A673 (cell line): ENCODE results near the gene TELO2. TPM values are rescaled to one million over a fixed set of nuclear protein-coding genes. Genes with fewer than 3 reads are reported as not detected.

ENCODE experiments used
- BruUV-seq: library from RNA; stranded (reverse); fragments of 400-500 nt; replicated peaks from 2 replicates; lab custom pipeline; 2021; lab: Mats Ljungman, UMichigan
- CTCF ChIA-PET: fragments of 300-600 bp; sonication (Branson Sonifier 250); formaldehyde crosslinking; loops from one replicate; lab custom pipeline; 2022; ENCODE audit warnings: antibody characterized with exemption; lab: Charles Lee
- POLR2A ChIA-PET: fragments of 300-600 bp; sonication (Branson Sonifier 250); formaldehyde crosslinking; loops from one replicate; lab custom pipeline; 2022; ENCODE audit warnings: antibody characterized with exemption; ENCODE audit not compliant: low non-redundant PET; lab: Charles Lee
- DNase-seq: peaks from one replicate; pipeline ENCODE4 v3.0.0-alpha.2; 2015; ENCODE audit warnings: low spot score
- H3K27ac ChIP-seq: fragments of 200-600 bp; sonication (generic); 2 replicates; pipeline ENCODE4 v1.5.1; 2016; ENCODE audit warnings: mixed run types, low read depth, mild to moderate bottlenecking, mixed read lengths, antibody characterized with exemption, low read length; ENCODE audit not compliant: poor library complexity, severe bottlenecking
- H3K27me3 ChIP-seq: fragments of 200-600 bp; sonication (generic); replicated peaks from 2 replicates; pipeline ENCODE4 v1.6.1; 2017; ENCODE audit warnings: mixed run types, low read depth, mild to moderate bottlenecking, mixed read lengths, antibody characterized with exemption, low read length; ENCODE audit not compliant: insufficient read depth, poor library complexity
- H3K36me3 ChIP-seq: fragments of 200-600 bp; sonication (generic); 2 replicates; pipeline ENCODE4 v1.6.1; 2016; ENCODE audit warnings: mixed run types, mild to moderate bottlenecking, mixed read lengths, antibody characterized with exemption, low read length; ENCODE audit not compliant: insufficient read depth, poor library complexity, severe bottlenecking
- H3K4me1 ChIP-seq: fragments of 200-600 bp; sonication (generic); 2 replicates; pipeline ENCODE4 v1.6.1; 2017; ENCODE audit warnings: mixed run types, mild to moderate bottlenecking, mixed read lengths, antibody characterized with exemption, low read length; ENCODE audit not compliant: insufficient read depth, poor library complexity, severe bottlenecking
- H3K4me3 ChIP-seq: fragments of 200-600 bp; sonication (generic); 2 replicates; pipeline ENCODE4 v1.5.1; 2016; ENCODE audit warnings: low read depth, mixed run types, mild to moderate bottlenecking, mixed read lengths, low read length; ENCODE audit not compliant: poor library complexity, severe bottlenecking
- H3K9me3 ChIP-seq: fragments of 200-600 bp; sonication (generic); 2 replicates; pipeline ENCODE4 v1.6.1; 2016; ENCODE audit warnings: mixed run types, low read depth, mild to moderate bottlenecking, mixed read lengths, antibody characterized with exemption, low read length; ENCODE audit not compliant: poor library complexity, severe bottlenecking
- EZH2 ChIP-seq: fragments of 200-600 bp; sonication (generic); IDR thresholded peaks from 2 replicates; pipeline ENCODE4 v1.6.1; 2017; ENCODE audit warnings: borderline replicate concordance, low read depth, mild to moderate bottlenecking, mixed read lengths, antibody characterized with exemption, low read length; ENCODE audit not compliant: poor library complexity, severe bottlenecking
- intact Hi-C: fragments of 100-400 bp; cut with micrococcal nuclease; formaldehyde crosslinking; loops from one replicate; pipeline ENCODE4 v1.10.0; 2022; ENCODE audit not compliant: unreplicated experiment
- total RNA-seq: library from RNA; stranded (reverse); gene quantifications from 2 replicates; pipeline ENCODE4 v1.2.3, GENCODE V29; 2021
- TF ChIP-seq, protein P1 (sequence below): fragments of 300-800, 200-600 bp; sonication (generic); conservative IDR thresholded peaks from 2 replicates; pipeline ENCODE4 v1.5.1; 2017; ENCODE audit warnings: low read depth, mild to moderate bottlenecking, antibody characterized with exemption, low read length, moderate library complexity, mixed read lengths

Gene TELO2
- total RNA-seq, 1 experiment from 2014 or later = 67.0 TPM

DNA sequence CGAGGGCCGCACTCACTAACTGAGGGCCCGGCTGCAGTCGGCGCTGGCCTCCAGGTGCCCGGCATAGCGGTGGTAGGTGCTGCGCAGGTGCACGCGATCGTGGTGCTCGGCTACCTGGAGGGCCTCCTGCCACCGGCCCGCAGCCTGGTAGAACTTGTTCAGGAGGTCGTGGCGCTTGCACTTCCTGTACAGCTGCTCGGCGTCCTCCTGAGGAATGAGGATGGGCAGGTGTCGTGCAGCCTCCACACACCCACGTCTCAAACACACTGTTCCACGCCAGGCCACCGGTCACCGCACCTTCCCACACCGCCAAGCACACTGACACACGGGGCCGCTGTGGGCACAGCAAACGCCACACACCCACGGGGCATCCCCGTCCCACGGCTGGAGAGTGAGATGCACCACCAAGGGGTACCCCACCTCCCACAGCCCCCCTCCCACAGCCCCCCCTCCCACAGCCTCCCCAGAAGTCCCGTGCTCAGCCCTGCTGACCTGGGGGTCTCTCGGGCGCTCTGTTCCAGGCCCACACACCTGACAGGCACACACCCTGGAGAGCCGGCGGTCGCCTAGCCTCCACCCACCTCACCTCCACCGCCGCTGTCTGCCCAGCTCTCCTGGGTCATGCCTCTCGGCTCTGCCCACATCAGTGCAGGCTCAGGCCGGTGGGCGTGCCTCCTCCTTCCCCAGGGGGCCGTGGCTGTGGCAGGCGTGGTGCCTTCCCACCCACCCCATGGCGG, 32.9 kb downstream of the TELO2 start:
- H3K27ac ChIP-seq = no peak overlapping the region
- H3K4me1 ChIP-seq = no peaks in the 10 kb centered on the region
- DNase-seq = no peak
- H3K27me3 ChIP-seq = no peaks in the 10 kb centered on the region
- intact Hi-C loops = no loop called here
- no peak overlapping the region for H3K4me3 ChIP-seq
- TF ChIP-seq, protein P1, sequence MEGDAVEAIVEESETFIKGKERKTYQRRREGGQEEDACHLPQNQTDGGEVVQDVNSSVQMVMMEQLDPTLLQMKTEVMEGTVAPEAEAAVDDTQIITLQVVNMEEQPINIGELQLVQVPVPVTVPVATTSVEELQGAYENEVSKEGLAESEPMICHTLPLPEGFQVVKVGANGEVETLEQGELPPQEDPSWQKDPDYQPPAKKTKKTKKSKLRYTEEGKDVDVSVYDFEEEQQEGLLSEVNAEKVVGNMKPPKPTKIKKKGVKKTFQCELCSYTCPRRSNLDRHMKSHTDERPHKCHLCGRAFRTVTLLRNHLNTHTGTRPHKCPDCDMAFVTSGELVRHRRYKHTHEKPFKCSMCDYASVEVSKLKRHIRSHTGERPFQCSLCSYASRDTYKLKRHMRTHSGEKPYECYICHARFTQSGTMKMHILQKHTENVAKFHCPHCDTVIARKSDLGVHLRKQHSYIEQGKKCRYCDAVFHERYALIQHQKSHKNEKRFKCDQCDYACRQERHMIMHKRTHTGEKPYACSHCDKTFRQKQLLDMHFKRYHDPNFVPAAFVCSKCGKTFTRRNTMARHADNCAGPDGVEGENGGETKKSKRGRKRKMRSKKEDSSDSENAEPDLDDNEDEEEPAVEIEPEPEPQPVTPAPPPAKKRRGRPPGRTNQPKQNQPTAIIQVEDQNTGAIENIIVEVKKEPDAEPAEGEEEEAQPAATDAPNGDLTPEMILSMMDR = no peak
- TF ChIP-seq EZH2 = no peak
- CTCF ChIA-PET = no interaction called here
- POLR2A ChIA-PET = no interaction called here
- H3K9me3 ChIP-seq = no peaks in the 10 kb centered on the region
- no TSS peak for BruUV-seq
- H3K36me3 ChIP-seq = no peaks in the 10 kb centered on the region

DNA sequence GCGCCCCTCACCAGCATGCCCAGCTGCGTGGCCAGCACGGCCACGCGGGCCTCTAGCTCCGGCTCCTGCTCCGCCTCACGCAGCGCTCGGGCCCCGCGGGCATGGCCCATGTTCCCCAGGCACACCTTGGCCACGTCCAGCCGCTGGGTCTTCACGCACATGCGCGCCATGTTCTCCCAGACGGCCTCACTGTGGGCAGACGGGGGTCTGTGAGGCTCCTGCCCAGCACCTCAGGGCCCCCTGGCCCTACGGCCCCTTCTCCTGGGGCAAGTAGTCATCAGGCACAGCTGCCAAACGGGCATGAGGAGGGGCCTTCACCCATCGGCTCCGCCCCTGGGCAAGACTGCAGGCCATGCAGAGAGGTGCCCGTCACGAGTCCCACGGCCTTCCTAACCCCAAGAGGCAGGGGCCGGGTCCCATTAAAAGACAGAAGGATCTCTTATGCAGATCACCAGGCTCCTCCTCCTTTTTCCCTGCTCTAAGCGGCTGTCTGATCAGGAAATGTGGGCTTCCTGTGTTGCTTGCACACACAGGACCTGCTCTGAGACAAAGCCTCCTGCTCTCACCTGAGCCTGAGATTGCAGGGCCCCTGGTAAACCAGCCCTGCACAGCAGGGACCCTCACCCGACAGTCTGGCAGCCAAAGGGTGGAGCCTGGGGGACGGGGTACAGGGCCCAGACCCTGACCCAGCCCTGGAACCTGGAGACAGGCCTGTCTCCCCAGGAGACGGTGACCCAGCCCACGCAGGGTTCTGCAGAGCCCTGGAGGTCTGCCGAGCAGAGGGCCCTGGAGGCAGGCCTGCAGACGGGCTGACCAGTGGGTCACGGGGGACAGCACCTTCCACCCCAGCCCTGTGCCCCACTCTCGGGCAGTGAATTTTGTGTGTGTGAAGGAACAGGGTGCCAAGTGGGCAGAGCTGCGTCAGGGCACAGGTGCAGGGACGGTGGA, 33.7 kb downstream of the TELO2 start:
- Histone ChIP-seq H3K27ac (no peak overlapping the region), H3K9me3 (no peaks in the 10 kb centered on the region), H3K27me3 (no peaks in the 10 kb centered on the region), H3K36me3 (no peaks in the 10 kb centered on the region), H3K4me1 (no peaks in the 10 kb centered on the region), H3K4me3 (no peak overlapping the region)
- TF ChIP-seq EZH2 = no peak
- TF ChIP-seq, protein P1 = no peak
- BruUV-seq = no TSS peak
- DNase-seq = no peak
- POLR2A ChIA-PET = no interaction called here
- CTCF ChIA-PET = no interaction called here
- intact Hi-C loops = no loop called here

DNA sequence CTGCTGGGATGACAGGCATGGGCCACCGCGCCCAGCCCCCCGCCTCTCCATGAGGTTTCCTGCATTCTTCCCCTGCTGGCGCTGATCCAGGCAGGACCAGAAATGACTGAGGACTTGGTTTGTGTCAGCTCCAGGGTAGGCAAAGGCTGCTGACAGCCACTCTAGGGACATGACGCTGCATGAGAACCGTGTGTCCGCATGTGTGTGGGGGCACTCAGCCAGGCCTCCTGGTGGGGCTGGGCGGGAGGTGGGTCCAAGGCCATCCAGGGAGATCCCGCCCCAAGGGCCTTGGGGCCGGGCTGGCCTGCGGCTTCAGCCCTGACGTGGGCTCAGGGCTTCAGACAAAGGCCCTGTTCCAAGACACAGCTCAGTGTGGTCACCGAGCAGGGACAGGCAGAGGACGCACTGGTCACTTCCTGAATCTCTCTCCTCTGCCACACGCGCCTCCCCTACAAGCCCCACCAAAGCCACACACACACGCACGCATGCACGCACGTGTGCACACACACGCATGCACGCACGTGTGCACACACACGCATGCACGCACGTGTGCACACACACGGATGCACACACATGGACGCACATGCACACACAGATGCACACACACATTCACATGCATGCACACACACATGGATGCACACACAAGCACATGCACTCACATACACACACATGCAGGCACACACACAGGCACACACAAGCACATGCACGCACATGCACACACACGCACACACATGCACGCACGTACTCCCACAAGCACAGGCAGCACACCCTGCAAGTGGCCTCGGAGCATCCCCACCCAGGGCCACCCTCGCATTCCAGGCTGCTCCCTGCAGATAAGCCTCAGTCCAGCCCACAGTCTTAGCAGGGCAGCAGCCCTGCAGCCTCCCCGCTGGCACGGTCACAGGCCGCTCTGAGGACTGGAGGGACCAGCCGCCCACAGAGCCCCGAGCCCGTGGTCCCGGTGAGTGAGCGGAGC, 35.0 kb downstream of the TELO2 start:
- ChIA-PET POLR2A (no interaction called here), CTCF (no interaction called here)
- TF ChIP-seq, protein P1 = no peak
- TF ChIP-seq EZH2 = no peak
- H3K4me1 ChIP-seq = no peaks in the 10 kb centered on the region
- intact Hi-C loops = no loop called here
- H3K27ac ChIP-seq = no peak overlapping the region
- H3K36me3 ChIP-seq = no peaks in the 10 kb centered on the region
- H3K27me3 ChIP-seq = no peaks in the 10 kb centered on the region
- no peaks in the 10 kb centered on the region for H3K9me3 ChIP-seq
- BruUV-seq = no TSS peak
- H3K4me3 ChIP-seq = no peak overlapping the region
- no peak for DNase-seq
